Coronary artery (tissue), 2 donors: Measurements from ENCODE around the gene PTPRM.
A peak's percentile ranks its signal among the peaks of the same experiment; 100 is the strongest.

Experiments used
- DNase-seq: peaks from one replicate; pipeline ENCODE4 v3.0.0-alpha.2; 2017; ENCODE audit warnings: low spot score
- H3K27ac ChIP-seq, 2 donors: fragments of 200-600 bp; sonication (generic); one replicate each; pipeline ENCODE4 v1.5.1; 2016 to 2019
- H3K4me3 ChIP-seq: fragments of 200-600 bp; sonication (generic); 2 replicates; pipeline ENCODE4 v1.5.1; 2016; ENCODE audit warnings: mild to moderate bottlenecking, moderate library complexity
- CTCF ChIP-seq: fragments of 200-600 bp; sonication (generic); IDR thresholded peaks from one replicate; pipeline ENCODE4 v1.5.1; 2019; ENCODE audit warnings: antibody characterized with exemption

The PTPRM gene

GRCh38 chr18:8133032-8133431, 565.9 kb downstream of the PTPRM start:
- Histone ChIP-seq H3K4me3 (no peak overlapping the region), H3K27ac (no peak overlapping the region)
- DNase-seq, result no peak
- TF ChIP-seq CTCF, result no peak

DNA sequence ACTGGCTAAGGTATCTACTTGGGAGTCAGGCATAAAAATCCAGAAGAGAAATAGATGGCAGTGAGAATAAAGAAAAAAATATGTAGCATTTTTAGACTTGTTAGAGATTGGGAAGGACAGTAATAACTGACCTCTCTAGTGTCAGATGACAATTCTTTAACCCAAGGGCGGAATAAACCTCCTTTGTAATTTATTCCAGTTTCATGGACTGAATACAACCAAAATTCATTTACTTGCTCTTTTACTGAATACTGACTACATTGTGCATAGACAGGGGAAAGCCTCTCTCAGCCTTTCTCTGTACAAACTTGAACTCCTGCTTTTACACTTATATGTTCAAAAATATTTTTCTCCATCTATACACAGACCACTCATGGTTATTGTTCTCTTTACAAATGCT, 566.8 kb downstream of the PTPRM start:
- TF ChIP-seq CTCF, result no peak

DNA sequence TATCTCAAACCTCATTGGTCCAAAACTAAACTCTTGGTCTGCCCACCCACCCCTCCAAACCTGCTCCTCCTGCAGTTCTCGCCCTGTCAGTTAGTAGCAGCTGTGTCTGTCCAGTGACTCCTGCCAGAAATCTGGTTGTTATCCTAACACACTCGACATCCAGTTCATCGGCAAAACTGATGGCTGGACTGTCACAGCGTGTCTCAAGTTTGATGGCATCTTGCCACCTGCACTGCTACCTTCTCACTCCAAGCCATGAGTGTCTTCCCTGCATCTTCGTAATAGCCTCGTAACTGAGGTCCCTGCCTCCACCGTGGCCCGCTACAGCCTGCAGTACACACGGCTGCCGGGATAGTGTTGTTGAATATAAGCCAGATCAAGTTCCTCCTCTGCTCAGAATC, 572.0 kb downstream of the PTPRM start:
- no peak for TF ChIP-seq CTCF
- no peak for DNase-seq
- peak overlapping the region in 1 of 2 donors; percentile 20 for H3K27ac ChIP-seq
- H3K4me3 ChIP-seq, result no peak overlapping the region

More for the DNA sequence above, 566.8 kb downstream of the PTPRM start:
- H3K4me3 ChIP-seq, result no peak overlapping the region
- DNase-seq, result no peak
- H3K27ac ChIP-seq, result no peak overlapping the region

DNA sequence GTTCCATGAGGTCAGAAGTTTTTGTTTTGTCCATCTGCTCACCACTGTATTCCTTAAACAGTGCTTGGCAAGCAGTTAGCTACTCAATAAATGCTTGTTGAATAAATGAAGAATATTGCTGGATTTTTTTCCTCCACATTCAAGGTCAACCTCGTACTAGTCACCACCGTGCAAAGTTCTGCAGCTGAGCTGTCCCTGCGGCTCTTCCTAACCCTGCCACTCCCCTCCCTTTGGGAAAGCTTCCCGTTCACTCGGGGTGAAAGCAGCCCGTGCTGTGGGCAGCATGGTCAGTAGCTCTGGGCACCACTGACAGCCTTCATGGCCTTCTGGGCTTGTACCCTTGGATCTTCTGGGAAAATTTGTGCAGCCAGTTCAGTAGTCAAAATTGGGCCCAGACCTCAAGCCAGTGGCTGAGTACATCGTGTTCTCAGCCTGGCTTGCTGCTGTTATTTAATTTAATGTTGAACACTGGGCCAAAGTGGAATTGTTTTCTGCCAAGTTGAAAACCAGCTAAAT, 572.8 kb downstream of the PTPRM start:
- no peak overlapping the region for H3K4me3 ChIP-seq
- no peak for TF ChIP-seq CTCF
- peak overlapping the region; percentile 20 to 45 for H3K27ac ChIP-seq
- no peak for DNase-seq

GRCh38 chr18:8140841-8141501, 573.9 kb downstream of the PTPRM start:
- TF ChIP-seq CTCF, result no peak
- no peak overlapping the region for H3K4me3 ChIP-seq
- H3K27ac ChIP-seq, result no peak overlapping the region
- no peak for DNase-seq

DNA sequence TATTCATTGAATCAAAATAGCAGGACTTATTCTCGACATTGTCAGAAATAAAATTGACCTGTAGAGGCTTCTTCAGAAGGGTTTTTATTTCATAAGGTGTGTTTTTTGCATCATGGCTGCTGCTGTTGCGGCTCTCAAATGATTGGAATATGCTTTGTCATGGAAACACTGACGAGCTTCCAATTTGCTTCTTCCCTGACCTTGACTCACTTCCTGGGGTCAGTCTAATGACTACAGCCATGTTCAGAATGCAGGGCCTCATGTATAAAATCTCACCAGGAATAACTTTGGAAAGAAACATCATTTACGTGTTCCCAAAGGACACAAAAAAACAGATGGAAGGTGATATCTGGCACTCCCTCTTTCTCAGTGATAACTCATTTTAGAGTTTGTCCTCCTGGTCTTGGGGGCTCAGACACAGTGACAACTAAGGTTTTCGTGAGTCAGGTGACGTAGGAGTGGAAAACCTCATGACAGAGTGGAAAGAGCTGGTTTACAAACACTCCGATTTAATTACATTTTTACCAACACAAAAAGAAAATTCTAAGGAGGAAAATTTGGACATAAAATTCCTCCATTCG, 575.1 kb downstream of the PTPRM start:
- no peak overlapping the region for H3K4me3 ChIP-seq
- no peak for DNase-seq
- H3K27ac ChIP-seq, result no peak overlapping the region
- no peak for TF ChIP-seq CTCF

DNA sequence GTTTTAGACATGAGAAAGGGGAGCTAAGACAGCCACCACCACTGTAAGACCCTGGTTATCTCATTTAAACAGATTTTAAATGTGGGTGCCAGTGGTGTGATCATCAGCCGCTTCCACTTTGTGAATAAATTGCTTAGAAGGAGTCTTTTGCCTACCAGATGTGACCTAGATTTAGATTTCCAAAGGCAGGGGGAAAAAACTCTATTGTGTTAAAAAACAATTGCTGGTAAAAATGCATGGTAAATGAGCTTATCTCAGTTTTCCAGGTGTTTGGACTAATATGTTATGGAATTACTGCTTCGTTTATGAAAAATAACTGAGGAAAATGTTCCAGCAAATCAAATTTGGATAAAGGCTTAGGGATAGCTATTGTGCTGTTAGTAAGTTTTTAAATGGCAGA, 575.8 kb downstream of the PTPRM start:
- no peak overlapping the region for H3K27ac ChIP-seq
- TF ChIP-seq CTCF, result no peak
- H3K4me3 ChIP-seq, result no peak overlapping the region
- no peak for DNase-seq
